RWPE2 (cell line): ENCODE measurements around the gene TOMM5.
"Not testable (repeated sequence)": the region's sequence is repeated elsewhere in the genome, so short reads cannot be mapped to it uniquely, and the experiment has no call there.

Experiments
- ATAC-seq: fragments of 200-7000 bp; cut with Tn5 transposase; 3 replicates; pipeline ENCODE4 v1.9.1; 2021; ENCODE audit warnings: low read depth
- DNase-seq: peaks from one replicate; pipeline ENCODE4 v3.0.0-alpha.2; 2020; ENCODE audit warnings: low spot score
- H3K27ac ChIP-seq: fragments of 450-650 bp; 2 replicates; pipeline ENCODE4 v1.5.1; 2017; ENCODE audit warnings: mild to moderate bottlenecking; ENCODE audit not compliant: poor library complexity, severe bottlenecking
- H3K27me3 ChIP-seq: fragments of 250-450 bp; sonication (Bioruptor Pico); 2 replicates; pipeline ENCODE4 v1.5.1; 2021; ENCODE audit warnings: mild to moderate bottlenecking, moderate library complexity; ENCODE audit not compliant: insufficient read depth, poor library complexity, severe bottlenecking
- H3K36me3 ChIP-seq: fragments of 250-450 bp; sonication (Bioruptor Pico); 2 replicates; pipeline ENCODE4 v1.5.1; 2020; ENCODE audit warnings: low read depth, mild to moderate bottlenecking, moderate library complexity
- H3K4me1 ChIP-seq: fragments of 250-450 bp; sonication (Bioruptor Pico); 2 replicates; pipeline ENCODE4 v1.5.1; 2021; ENCODE audit warnings: mild to moderate bottlenecking, moderate library complexity; ENCODE audit not compliant: insufficient read depth, poor library complexity, severe bottlenecking
- H3K4me3 ChIP-seq: fragments of 250-450 bp; sonication (Bioruptor Pico); 2 replicates; pipeline ENCODE4 v1.5.1; 2021; ENCODE audit warnings: mild to moderate bottlenecking, moderate library complexity; ENCODE audit not compliant: severe bottlenecking
- H3K9me3 ChIP-seq: fragments of 250-450 bp; sonication (Bioruptor Pico); 2 replicates; pipeline ENCODE4 v1.5.1; 2021; ENCODE audit warnings: mild to moderate bottlenecking, moderate library complexity; ENCODE audit not compliant: severe bottlenecking
- TF ChIP-seq, protein P1 (sequence below): fragments of 450-650 bp; IDR thresholded peaks from one replicate; pipeline ENCODE4 v1.5.1; 2017; ENCODE audit warnings: mild to moderate bottlenecking, moderate library complexity; ENCODE audit not compliant: poor library complexity, severe bottlenecking

TOMM5 gene

DNA sequence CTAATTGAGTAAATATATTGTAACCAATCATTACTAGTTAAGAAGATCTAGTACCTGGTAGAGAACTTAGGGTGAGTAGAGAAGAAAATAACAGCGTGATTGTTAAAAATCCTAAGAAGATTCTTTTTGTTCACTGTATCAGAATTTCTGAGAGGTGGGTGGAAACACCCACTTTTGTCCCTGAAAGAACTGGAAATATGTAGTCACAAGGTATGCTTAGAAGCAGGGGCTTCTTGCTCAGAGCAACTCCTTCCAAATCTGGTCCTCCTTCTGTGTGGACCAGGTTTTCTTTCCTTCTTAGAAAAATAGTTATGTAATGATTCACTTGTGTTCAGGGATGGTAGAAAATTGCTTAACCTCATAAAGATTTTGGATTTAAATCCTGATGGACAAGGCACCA lies 11.9 kb upstream of the TOMM5 start:
- no peak for DNase-seq
- no peaks in the 10 kb centered on the region for H3K36me3 ChIP-seq
- peaks cover 9% of the 10 kb centered on the region for H3K4me1 ChIP-seq
- no peak for ATAC-seq
- H3K4me3 ChIP-seq, result no peak overlapping the region
- H3K9me3 ChIP-seq, result no peaks in the 10 kb centered on the region
- H3K27me3 ChIP-seq, result no peaks in the 10 kb centered on the region
- TF ChIP-seq, protein P1, sequence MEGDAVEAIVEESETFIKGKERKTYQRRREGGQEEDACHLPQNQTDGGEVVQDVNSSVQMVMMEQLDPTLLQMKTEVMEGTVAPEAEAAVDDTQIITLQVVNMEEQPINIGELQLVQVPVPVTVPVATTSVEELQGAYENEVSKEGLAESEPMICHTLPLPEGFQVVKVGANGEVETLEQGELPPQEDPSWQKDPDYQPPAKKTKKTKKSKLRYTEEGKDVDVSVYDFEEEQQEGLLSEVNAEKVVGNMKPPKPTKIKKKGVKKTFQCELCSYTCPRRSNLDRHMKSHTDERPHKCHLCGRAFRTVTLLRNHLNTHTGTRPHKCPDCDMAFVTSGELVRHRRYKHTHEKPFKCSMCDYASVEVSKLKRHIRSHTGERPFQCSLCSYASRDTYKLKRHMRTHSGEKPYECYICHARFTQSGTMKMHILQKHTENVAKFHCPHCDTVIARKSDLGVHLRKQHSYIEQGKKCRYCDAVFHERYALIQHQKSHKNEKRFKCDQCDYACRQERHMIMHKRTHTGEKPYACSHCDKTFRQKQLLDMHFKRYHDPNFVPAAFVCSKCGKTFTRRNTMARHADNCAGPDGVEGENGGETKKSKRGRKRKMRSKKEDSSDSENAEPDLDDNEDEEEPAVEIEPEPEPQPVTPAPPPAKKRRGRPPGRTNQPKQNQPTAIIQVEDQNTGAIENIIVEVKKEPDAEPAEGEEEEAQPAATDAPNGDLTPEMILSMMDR, result no peak
- H3K27ac ChIP-seq, result no peak overlapping the region

DNA sequence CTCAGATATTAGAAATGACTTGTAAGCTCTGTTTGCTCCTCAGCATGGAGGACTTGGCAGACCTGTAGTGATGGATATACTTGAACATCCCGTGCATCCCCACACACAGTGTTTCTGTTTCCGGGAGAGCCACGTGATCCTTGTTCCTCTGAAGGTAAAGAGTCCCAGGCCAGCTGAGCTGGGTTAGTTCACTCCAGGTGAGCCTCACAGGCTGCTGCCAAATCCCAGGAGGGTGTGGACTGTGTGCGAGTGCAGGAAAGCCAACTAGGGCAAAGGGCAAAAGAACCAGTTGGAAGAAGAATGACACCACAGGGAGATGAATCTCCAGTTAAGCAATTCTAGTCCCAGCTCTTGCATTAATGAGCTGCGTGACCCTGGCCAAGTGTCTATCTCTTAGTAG lies 10.4 kb upstream of the TOMM5 start:
- Histone ChIP-seq H3K27ac (no peak overlapping the region), H3K9me3 (no peaks in the 10 kb centered on the region), H3K27me3 (no peaks in the 10 kb centered on the region), H3K4me1 (peaks cover 9% of the 10 kb centered on the region), H3K4me3 (no peak overlapping the region), H3K36me3 (no peaks in the 10 kb centered on the region)
- DNase-seq, result peak; percentile 91
- ATAC-seq, result peak; percentile 99
- TF ChIP-seq, protein P1, result no peak

DNA sequence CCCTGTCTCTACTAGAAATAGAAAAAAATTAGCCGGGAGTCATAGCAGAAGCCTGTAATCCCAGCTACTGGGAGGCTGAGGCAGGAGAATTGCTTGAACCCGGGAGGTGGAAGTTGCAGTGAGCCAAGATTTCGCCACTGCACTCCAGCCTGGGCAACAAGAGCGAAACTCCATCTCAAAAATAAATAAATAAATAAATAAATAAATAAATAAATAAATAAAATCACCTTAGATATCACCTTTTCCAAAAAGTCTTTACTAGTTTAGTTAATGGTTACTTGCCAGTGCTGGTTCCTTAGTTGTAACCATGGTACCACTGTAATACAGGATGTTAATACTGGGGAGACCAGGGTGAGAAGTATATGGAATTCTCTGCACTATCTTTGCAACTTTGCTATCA lies 9.7 kb upstream of the TOMM5 start:
- not testable (repeated sequence) for H3K36me3 ChIP-seq, H3K27me3 ChIP-seq, DNase-seq, H3K9me3 ChIP-seq, H3K4me3 ChIP-seq, H3K4me1 ChIP-seq, ATAC-seq, H3K27ac ChIP-seq

DNA sequence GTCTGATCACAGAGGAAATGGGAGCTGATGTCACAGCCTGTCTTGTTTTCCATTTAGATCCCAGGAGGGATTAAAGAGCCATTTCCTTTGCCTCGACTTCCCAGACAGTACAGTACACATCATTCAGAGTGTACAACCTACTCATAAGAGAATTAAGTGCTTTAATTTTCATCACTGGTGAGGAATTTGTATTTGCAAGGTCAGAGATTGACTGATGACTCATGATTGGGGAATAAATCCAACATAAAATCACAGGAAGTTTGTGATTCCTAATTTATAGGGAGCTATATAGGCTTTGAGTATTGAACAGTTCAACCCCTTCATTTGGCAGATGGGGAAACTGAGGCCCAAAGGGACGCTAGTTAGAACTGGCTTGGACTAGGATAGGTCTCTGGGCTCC lies 4.1 kb upstream of the TOMM5 start:
- H3K4me1 ChIP-seq, result peaks cover 11% of the 10 kb centered on the region
- peak overlapping the region; percentile 1 for H3K27ac ChIP-seq
- TF ChIP-seq, protein P1, result no peak
- DNase-seq, result no peak
- H3K4me3 ChIP-seq, result no peak overlapping the region
- H3K27me3 ChIP-seq, result no peaks in the 10 kb centered on the region
- H3K9me3 ChIP-seq, result no peaks in the 10 kb centered on the region
- ATAC-seq, result no peak; the same call in 2 of the 3 replicates
- H3K36me3 ChIP-seq, result no peaks in the 10 kb centered on the region

DNA sequence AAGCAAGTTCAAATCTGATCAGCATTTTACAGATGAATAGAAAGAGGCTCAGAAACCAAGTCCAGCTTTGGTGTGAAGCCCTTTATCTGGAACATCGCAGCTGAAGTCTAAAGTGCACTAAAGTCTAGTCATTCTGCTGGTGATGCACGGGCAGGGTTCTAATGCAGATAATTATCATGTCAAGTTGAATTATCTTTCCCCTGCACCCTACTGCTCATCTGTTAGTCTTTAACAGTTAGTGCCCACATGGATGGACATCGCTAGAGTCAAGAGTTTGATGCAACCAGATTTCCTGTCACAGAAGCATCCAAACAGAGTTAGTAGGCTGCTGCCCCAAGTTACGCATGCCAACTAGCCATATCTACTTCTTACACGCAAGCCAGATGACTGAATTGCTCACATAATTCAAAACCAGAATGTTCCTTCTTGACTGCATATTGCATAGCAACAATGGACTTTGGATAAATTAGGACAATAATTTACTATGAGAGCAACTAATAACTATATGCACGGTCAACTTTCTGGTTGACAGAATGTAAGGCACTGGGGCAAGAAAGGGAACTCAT lies 1.6 kb upstream of the TOMM5 start:
- H3K36me3 ChIP-seq, result peaks cover 18% of the 10 kb centered on the region
- DNase-seq (no peak), ATAC-seq (no peak)
- no peak overlapping the region for H3K27ac ChIP-seq
- H3K27me3 ChIP-seq, result no peaks in the 10 kb centered on the region
- H3K4me3 ChIP-seq, result no peak overlapping the region
- H3K4me1 ChIP-seq, result peaks cover 19% of the 10 kb centered on the region
- H3K9me3 ChIP-seq, result no peaks in the 10 kb centered on the region
- TF ChIP-seq, protein P1, result no peak
